Activated CD4-positive, CD25-positive, alpha-beta regulatory T cell treated with anti-CD3 and anti-CD28 coated beads, Interleukin-2, amount 50 U/mL, for 24 hours (primary cell): ENCODE results near the gene MAFF.
"Not testable (repeated sequence)": the region's sequence is repeated elsewhere in the genome, so short reads cannot be mapped to it uniquely, and the experiment has no call there.

Experiments used
- ATAC-seq, 2 donors: fragments of 150-1000 bp; cut with Tn5 transposase; one replicate each; pipeline ENCODE4 v1.10.0; 2021; ENCODE audit warnings: mild to moderate bottlenecking in 1 of 2, moderate library complexity in 1 of 2

Gene MAFF

DNA sequence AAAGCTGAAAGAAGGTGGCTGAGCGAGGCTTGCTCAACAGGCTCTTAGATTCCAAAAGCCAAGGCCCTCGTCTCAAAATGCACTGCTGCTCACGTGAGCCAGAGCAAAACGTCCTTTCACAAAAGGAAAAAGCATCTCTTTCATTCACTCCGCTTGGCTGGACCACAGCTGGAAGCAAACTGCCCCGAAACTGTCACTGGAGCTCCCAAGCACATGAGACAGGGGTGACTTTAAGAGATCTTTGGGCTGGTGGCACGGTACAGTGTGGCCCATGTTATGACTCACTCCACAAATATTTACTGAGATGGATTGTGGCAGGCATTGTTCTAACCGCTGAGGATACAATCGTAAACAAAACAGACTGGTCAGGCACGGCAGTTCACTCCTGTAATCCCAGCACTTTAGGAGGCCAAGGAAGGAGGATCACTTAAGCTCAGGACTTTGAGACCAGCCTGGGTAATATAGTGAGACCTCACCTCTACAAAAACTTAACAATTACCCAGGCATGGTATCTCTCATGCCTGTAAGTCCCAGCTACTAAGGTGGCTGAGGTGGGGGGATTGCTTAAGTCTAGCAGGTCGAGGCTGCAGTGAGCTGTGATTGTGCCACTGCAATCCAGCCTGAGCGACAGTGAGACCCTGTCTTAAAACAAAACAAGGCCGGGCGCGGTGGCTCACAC is 23.7 kb upstream of the MAFF start:
- ATAC-seq, result no peak

DNA sequence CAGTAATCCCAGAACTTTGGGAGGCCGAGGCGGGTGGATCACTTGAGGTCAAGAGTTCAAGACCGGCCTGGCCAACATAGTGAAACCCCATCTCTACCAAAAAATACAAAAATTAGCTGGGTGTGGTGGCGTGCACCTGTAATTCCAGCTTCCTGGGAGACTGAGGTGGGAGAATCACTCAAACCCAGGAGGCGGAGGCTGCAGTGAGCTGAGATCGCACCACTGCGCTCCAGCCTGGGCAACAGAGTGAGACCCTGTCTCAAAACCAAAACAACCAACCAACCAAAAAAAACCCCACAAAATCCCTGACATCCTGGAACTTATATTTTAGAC is 23.2 kb upstream of the MAFF start:
- not testable (repeated sequence) for ATAC-seq

DNA sequence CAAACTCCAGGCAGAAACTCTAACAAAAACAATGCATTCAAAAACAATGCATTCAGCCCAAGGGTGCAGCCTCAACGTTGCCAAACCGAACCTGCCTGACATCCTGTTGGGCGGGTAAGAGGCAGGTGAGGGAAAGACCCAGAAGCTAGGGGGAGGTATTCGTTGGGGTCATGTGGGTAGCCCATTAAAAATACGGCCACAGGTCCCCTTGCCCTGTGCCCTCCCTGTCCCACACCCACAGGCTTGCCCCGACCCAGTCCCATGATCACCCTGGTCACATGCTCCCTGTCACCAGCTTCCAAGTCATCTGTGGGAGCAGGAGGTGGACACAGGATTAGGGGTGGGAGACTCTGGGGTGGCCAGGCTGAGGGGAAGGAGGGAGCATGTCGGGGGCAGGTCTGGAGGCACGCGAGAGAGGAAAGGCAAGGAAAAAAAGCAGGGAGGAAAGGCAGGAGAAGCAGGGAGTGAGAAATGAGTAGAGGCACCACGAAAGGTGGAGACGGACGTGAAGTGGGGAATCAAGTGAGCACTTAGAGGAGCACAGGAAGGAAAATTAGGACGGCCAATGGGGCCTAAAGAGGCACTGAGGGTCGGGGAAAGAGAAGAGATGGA is 20.8 kb upstream of the MAFF start:
- no peak for ATAC-seq

DNA sequence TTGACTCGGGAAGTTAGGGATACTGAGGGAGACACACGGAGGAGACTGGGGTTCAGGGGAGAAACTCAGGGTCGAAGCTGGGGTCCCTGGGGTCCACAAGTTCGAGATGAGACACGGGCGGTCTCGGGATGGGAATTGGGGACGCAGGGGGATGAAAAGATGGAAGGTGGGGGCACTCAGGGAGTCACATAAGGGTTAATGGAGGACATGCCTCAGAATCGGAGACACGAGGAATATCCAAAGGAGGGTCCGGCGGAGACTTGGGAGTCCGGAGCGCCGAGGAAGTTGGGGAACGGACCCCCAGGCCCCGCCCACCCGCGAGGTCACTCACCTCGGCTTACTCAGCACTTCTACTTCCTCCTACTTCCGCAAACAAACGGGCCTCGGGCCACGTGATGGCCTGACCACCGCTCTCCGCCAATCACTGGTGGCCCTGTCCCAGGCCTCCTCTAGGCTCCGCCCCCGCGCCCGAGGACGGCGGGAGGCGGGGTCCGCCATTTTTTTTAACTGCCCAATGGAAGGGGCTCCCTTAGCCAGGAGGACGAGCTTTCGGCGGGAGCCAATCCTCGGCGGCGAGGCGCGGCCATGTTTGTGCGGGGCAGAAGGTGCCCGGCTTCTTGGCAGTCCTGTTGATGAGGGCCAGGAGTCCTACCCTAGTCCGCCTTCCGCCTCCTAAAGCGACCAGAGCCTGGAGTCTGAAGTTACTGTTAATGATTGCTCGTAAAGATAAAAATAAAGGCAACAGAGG is 20.2 kb upstream of the MAFF start, which contains the start of gene PLA2G6:
Gene PLA2G6 (minus strand): TSS at position 378 of the 748 bp plus-strand sequence. CDS start 12,404 bp downstream, outside the sequence.
- peak; percentile 84 to 91 for ATAC-seq

DNA sequence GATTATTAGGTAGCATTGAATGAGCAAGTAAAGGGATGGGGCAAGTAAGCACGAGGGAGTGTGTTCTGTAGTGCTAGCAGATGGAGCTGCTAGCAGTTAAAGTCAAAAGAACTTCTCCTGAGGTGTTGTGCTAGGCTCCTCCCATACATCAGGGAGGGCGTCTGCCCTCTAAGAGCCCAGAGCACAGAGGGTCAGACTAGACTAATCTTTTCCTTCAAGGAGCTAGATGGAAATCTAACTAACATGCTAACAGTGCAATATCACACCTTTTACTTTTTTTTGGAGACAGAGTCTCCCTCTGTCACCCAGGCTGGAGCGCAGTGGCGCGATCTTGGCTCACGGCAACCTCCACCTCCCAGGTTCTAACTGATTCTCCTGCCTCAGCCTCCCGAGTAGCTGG is 17.0 kb upstream of the MAFF start:
- ATAC-seq, result no peak

DNA sequence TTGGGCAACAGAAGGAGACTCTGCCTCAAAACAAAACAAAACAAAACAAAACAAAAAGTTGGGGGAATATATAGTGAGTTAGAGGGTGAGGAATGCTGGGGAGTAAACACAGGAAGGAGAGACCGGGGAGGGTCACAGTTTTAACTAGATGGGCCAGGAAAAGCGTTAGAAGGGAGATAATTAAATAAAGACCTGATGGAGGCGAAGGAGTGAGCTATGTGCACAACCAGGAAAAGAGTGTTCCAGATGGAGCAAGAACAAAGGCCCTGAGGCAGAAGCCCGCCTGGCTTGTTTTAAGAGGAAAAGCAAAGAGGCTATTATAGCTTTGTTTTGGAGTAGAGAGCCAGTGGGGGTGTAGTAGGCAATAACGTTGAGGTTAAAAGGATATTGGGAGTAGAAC is 15.4 kb upstream of the MAFF start:
- ATAC-seq, result no peak

DNA sequence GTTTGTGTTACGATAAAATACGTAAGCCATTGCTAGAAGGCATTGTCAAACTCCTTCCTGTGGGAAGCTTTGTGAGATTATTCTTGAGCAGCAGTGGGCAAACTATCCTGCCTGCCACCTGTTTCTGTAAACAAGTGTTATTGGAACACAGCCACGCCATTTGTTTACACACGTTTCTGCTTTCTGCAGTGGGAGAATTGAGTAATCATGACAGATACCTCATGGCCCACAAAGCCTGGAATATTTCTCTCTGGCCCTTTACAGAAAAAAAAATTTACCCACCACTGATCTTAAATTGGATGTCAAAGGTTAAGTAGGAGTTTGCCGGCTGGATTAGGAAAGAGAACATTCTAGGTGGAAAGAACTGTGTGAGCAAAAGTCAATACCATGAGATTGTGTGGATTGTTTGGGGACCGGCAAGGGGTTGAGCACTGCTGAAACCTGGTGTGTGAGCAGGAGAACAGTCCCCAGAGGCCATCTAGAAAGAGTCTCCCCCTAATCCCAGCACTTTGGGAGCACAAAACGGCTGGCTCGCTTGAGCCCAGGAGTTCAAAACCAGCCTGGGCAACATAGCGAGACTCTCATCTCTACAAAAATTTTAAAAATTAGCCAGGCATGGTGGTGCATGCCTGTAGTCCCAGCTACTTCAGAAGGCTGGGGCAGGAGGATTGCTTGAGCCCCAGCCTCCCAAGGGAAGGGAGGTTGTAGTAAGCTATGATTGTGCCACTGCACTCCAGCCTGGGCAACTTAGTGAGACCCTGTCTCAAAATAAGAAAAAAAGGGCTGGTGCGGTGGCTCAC is 14.2 kb upstream of the MAFF start:
- no peak for ATAC-seq

DNA sequence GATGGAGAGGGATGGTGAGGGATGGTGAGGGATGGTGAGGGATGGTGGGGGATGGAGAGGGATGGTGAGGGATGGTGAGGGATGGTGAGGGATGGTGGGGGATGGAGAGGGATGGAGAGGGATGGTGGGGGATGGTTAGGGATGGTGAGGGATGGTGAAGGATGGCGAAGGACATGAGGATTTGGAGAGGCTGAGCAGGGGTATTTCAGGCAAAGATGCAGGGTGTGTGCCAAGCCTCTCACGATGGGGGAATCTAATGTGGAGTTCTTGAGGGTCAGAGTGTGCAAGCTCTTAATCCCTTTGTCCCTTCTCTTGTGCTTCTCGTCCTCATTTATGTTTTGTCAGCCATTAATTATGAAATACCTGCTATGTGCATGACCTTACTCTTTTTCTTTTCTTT is 12.7 kb upstream of the MAFF start:
- no peak for ATAC-seq

DNA sequence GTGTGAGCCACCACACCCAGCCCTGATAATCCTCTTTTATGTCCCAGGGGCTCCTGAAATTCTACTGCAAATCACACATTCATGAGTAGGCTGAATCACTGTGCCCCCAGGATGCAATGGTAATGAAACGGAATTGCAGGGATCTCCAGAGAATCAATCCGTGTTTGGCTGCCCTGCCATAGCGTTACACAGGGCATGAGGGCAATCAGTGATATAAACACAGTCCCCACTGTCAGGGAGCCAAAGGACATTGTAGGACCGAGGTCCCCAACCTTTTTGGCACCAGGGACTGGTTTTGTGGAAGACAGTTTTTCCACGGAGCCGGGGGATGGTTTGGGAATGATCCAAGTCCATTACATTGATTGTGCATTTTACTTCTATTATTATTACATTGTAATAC is 11.2 kb upstream of the MAFF start:
- no peak for ATAC-seq

DNA sequence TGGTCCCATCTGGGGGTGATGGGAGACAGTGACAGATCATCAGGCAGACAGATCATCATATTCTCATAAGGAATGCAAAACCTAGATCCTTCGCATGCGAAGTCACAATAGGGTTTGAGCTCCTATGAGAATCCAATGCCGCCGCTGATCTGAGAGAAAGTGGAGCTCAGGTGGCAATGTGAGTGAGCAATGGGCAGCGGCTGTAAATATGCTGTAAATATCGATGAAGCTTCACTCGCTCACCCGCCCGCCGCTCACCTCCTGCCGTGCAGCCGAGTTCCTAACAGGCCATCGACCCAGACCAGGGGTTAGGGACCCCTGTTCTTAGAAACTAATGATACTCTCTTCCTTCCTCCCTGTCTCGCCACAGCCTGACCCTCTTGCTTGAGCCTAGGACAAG is 10.7 kb upstream of the MAFF start:
- no peak for ATAC-seq

DNA sequence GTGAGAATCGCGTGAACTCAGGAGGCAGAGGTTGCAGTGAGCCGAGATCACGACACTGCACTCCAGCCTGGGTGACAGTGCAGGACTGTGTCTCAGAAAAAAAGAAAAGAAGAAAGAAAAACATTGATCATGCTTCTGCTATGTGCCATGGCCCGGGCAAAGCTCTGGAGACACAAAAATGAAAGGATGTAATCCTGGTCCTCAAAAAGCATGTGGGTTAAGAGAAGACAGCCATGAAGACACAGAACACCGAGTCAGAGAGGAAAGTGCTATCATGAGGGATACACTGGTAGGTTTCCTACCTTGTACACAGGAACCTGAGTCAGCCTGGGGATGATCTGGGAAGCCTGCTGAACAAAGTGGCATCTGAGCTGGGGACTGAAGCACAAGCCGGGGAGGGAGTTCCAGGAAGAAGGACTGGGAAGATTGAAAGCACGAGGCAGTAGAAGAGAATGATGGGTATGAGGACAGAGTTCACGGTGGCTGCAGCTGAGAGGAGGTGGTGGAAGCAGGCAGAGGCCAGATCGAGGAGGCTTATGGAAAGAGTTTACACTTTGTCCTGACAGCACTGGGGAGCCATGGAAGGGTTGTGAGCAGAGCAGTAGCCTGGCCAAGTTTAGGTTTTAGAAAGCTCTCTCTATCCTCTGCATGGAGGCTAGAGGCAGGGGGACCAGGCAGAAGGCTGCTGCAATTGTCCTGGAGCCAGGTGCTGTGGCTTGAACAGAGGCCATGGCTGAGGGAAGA is 9.9 kb upstream of the MAFF start:
- ATAC-seq, result no peak

DNA sequence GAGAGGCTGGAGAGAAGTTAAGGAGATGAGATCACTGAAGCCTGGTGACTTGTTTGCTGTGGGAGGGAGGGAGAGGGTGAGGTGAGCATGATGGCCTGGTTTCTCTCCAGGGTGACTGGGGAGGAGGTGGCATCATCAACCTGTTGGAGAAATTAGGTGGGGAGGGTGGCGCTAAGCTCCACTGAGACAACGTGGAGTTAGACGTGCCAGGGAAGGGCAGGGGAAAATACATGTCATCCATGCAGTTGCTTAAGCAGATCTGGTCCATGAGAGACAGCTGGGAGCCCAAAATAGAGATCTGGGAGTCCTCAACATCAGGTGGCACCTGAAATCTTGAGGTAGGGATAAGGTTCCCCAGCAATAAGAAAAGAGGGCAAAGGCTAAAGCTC is 9.3 kb upstream of the MAFF start:
- ATAC-seq, result no peak

DNA sequence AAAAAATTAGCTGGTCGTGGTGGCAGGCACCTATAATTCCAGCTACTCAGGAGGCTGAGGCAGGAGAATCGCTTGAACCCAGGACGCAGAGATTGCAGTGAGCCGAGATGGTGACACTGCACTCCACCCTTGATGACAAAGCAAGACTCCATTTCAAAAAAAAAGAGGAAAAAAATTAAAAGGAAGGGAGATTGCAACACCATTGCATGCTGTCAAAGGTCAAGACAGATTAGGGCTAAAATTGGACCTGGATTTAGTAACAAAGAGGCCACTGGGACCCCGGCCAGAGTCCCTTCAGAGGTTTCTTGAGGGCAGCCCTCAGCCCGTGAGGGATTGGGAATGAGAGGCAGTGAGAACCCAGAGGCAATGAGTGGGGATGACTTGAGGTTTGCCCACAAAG is 8.2 kb upstream of the MAFF start:
- ATAC-seq, result no peak

DNA sequence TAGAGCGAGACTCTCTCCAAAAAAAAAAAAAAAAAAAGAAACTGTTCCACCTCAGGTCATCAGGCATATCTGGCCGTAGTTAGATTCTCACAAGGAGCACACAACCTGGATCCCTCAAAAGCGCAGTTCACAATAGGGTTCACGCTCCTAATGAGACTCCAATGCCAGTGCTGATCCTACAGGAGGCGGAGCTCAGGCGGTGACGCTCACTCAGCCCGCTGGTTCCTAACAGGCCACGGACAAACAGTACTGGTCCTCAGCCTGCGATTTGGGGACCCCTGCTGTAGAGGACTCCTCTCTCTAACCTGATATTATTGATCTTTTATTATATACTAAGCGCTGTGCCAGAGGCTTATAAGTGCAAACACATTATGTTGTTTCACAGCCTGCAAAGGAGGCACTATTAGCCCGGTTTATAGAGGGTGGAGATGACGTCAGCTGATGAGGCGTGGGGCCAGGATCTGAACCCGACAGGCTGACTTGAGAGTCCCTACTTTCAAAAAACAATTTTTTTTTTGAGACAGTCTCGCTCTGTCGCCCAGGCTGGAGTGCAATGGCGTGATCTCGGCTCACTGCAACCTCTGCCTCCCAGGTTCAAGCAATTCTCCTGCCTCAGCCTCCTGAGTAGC is 4.9 kb upstream of the MAFF start:
- no peak for ATAC-seq

DNA sequence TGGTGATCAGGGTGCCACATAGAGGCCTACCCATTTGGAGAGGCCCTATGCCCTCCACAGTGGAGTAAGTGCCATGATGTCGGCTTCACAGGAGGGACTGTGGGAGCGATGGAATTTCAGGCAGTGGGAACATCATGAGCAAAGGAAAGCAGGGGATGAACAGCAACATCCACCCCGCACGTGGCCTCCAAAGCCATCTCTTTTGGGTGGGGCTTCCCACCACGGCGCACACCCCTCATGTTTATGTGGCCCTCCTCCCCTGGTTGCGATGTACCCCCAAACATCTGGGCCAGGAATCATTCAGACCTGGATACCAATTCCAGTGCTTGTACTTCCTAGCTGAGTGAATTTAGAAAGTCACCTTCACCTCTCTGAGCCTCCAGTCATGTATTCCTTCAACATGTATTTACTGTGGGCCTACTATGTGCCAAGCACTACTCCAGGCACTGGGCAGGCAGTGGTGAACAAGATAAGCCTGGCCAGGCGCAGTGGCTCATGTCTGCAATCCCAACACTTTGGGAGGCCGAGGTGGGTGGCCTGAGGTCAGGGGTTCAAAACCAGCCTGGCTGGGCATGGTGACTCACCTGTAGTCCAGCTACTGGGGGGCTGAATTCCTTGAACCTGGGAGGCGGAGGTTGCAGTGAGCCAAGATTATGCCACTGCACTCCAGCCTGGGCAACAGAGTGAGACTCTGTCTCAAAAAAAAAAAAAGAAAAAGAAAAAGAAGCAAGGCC is 1.8 kb upstream of the MAFF start:
- no peak for ATAC-seq

DNA sequence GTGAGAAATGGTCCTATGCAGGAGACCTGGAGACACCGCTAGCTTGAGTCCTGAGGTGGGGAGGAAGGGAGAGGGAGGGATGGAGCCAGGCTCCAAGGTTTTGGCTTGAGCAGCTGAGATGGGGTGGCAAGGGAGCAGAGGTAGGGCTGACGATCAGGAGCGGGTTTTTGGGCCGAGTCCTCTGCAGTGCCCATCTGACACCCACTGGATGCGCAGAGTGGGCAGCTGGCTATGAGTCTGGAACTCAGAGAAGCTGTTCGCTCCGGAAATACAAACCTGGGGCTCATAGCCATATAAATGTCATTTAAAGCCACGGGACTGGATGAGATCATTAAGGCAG is 453 bp upstream of the MAFF start:
- no peak for ATAC-seq

DNA sequence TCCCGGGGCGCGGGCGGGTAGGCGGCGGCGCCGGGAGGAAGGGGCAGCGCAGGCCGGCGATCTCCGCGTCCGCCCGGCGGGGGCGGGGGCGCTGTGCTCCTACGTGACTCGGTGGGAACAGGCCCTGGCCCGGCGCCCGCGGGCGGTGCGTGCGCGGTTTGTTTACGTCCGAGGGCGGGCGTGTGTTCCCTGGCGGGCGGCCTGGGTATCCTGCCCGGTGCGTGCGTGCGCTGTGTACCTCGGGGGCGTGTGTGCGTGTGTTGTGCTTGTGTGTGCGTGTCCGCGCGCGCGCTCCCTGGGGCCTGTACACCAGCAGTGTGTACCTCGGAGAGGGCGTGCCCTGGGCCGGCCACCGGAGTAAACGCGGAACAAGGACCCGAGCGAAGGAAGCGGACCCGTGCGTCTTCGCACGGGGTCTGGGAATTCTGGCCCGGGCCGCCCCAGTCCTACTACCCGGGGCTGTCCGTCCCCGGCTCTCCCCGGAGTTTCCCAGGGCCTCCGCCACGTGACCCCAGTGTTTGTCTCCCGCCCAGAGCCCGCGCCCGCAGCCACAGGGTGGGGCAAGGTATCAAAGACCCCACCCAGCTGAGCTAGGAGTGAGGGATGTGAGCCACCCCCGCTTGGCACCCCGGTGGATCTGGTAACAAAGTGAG is 769 bp downstream of the MAFF start:
- peak; percentile 38 to 40 for ATAC-seq

DNA sequence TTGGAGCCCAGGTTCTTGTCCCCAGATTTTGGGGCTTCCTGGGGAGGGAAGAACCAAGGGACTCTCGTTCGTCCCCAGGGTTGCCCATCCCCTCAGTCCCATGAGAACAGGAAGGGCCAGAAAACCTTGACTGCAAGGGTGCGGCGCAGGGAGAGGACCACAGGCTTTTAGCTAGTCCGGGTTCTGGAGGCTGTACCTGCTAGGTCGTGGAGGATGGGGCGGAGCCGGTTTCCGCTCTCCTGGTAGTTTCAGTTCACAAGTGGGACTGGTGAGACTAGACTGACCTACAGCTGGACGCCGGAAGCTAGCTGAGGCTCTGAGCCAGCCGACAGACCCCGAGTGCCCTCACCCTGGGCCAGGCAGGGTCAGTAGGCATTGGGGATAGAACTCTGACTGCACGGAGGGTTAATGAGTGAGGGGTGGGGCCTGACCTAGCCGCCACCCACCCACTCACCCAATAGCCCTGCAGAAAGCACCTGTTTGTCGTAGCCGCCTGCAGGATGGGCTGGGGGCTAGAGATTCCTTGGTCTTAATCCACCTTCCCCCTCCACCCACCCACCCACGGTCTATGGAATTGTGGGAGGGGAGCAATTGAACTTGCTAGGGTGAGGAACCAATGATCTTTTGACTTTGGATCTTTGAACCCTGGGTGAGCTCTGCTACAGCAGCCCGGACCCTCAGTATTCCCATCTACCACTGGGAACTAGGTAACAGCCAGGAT is 1.5 kb downstream of the MAFF start:
- ATAC-seq, result peak in 1 of 2 donors; percentile 17

DNA sequence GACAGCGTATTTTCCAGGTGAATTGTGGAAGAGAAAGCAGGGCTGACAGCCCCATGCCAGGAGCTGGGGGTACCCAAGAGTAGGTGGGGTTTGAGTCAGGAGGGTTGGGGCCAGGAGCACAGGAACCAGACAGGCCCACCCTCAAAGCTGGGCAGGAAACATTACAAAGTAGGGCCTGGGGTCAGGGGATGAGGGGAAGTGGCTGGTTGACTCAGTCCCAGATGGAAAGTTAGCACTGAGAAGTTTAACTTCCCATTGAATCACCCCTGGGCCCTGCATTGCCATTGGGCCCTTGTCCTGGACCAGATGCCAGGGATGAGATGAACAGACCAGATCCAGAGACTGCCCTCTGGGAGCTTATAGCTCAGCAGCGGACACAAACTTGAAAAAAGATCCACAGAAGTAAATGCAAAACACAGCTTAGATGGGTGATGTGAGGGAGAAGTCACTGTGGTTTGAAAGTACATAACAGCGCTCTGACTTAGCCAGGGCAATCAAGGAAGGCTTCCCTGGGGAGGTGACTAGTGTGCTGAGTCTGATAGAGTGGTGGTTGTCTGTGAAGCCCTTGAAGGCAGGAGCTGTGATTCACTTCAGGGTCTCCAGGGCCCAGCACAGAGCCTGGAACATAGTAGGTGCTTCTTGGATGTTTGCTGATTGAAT is 2.2 kb downstream of the MAFF start:
- no peak for ATAC-seq

DNA sequence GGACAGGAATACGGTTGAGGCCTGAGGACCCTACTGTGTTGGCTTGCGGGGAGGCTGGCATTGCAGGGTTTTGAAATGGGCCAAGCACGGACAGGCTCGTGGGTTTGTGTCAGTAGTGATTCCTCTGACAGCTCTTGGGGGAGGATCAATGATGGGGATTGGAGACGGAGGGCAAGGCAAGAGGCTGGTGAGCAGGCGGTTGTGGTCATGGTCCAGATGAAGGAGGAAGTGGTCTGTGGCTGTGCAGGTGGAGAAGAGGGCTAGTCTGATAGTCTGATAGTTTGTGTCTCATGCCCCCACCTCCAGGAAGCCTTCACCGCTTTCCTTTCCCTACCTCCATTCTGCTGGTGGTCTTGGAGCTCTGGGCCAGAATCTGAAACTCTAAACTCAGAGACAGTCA is 3.0 kb downstream of the MAFF start:
- ATAC-seq, result no peak
